Activated CD4-positive, alpha-beta memory T cell treated with anti-CD3 and anti-CD28 coated beads for 36 hours (primary cell): ENCODE results near the gene RAB13. TPM values are rescaled to one million over a fixed set of nuclear protein-coding genes. Genes with fewer than 3 reads are reported as not detected.
A peak's percentile ranks its signal among the peaks of the same experiment; 100 is the strongest.
"Not testable (repeated sequence)": the region's sequence is repeated elsewhere in the genome, so short reads cannot be mapped to it uniquely, and the experiment has no call there.

Experiments used
- CTCF ChIA-PET: fragments of 350-600 bp; sonication (Branson Sonifier 250); formaldehyde crosslinking; loops from one replicate; lab custom pipeline; 2021; ENCODE audit warnings: antibody characterized with exemption, inconsistent platforms; lab: Charles Lee
- POLR2A ChIA-PET: fragments of 350-600 bp; sonication (Branson Sonifier 250); formaldehyde crosslinking; loops from one replicate; lab custom pipeline; 2021; ENCODE audit warnings: antibody characterized with exemption; lab: Charles Lee
- DNase-seq: peaks from one replicate; pipeline ENCODE4 v3.0.0-alpha.2; 2020
- H3K27ac Mint-ChIP-seq: one replicate; pipeline ENCODE4 v1.8.0; 2021; ENCODE audit warnings: mixed read lengths
- H3K27me3 Mint-ChIP-seq: one replicate; pipeline ENCODE4 v1.8.0; 2021; ENCODE audit warnings: mixed read lengths
- H3K36me3 Mint-ChIP-seq: one replicate; pipeline ENCODE4 v1.8.0; 2021; ENCODE audit warnings: mixed read lengths
- H3K4me1 Mint-ChIP-seq: one replicate; pipeline ENCODE4 v1.8.0; 2021; ENCODE audit warnings: low read depth, mixed read lengths
- H3K4me3 Mint-ChIP-seq: one replicate; pipeline ENCODE4 v1.8.0; 2021; ENCODE audit warnings: mild to moderate bottlenecking, mixed read lengths
- H3K9me3 Mint-ChIP-seq: one replicate; pipeline ENCODE4 v1.8.0; 2021; ENCODE audit warnings: mixed read lengths
- intact Hi-C: fragments of 100-400 bp; cut with micrococcal nuclease; formaldehyde crosslinking; loops from one replicate; pipeline ENCODE4 v1.15.1; 2023
- total RNA-seq, 2 experiments: library from RNA; stranded (reverse); gene quantifications; one replicate each; pipeline ENCODE4 v1.2.3, GENCODE V29; 2021

The RAB13 gene
- total RNA-seq, 2 experiments from 2014 or later = 2.9 to 4.1 TPM

DNA sequence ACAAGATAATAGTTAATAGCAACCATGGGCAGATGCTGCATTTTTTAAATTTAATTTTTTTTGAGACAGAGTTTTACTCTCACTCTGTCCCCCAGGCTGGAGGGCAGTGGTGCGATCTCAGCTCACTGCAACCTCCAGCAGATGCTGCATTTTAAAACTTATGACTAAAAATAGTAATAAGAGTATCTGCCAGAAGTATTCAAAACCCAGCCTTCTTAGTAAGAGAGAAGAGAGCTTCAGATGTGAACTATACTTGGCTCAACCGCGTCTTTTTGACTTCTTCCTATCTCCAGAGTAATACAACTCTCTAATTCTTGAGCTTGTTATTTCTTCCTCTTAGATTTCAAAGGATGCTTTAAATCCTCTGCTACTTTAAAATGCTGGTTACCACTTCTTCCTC is 9.1 kb upstream of the RAB13 start:
- CTCF ChIA-PET = interaction anchor here (0.6 kb wide), 1 partner anchor 397 kb away, joined by 3 read pairs; no protein-coding TSS in a partner anchor
- H3K27me3 Mint-ChIP-seq = peaks cover 2% of the 10 kb centered on the region
- intact Hi-C loops = loop anchor here (10.0 kb wide), 1 partner anchor 160 kb away; the partner anchor contains the start of gene NUP210L
- POLR2A ChIA-PET = interaction anchor here (1.2 kb wide), 1 partner anchor 188 kb away, joined by 3 read pairs; no protein-coding TSS in a partner anchor
- no peak overlapping the region for H3K4me3 Mint-ChIP-seq
- H3K36me3 Mint-ChIP-seq = peaks cover 44% of the 10 kb centered on the region
- peaks cover 24% of the 10 kb centered on the region for H3K4me1 Mint-ChIP-seq
- no peak overlapping the region for H3K27ac Mint-ChIP-seq
- DNase-seq = no peak
- H3K9me3 Mint-ChIP-seq = no peaks in the 10 kb centered on the region

DNA sequence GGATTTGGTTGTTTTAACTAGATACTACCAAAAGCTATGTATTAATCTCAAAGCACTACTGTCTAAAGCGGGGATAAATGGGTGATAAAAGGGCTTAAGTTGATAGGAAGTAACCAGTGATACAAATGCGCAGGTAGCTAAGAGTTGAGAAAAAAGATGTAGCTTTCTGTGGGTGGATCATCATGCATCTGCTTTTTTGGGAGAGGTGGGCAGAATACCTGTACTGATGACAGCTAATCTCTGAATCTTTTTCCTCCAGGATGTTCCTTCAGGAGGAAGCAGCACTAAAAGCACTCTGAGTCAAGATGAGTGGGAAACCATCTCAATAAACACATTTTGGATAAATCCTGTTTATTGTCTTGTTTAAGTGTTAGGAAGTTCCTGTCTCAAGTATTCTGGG is 5.7 kb upstream of the RAB13 start:
- Mint-ChIP-seq H3K9me3 (no peaks in the 10 kb centered on the region), H3K4me3 (peak overlapping the region; percentile 97), H3K27ac (peak overlapping the region; percentile 99), H3K36me3 (peaks cover 44% of the 10 kb centered on the region), H3K4me1 (peaks cover 36% of the 10 kb centered on the region), H3K27me3 (peaks cover 2% of the 10 kb centered on the region)
- ChIA-PET CTCF (interaction anchor here (0.6 to 1.9 kb wide), 7 partner anchors 14 to 280 kb away, joined by 3 to 10 read pairs (median 4); partner anchors contain the start of genes DENND4B, JTB and SLC27A3), POLR2A (interaction anchor here (0.7 to 3.1 kb wide), 12 partner anchors 8 to 357 kb away, joined by 3 to 23 read pairs (median 8); partner anchors contain the start of genes CHTOP, CREB3L4, CRTC2 and DENND4B)
- intact Hi-C loops = loop anchor here (2.0 to 10.0 kb wide), 4 partner anchors 163 to 321 kb away; partner anchors contain the start of genes HAX1, ILF2 and NUP210L
- DNase-seq = no peak

DNA sequence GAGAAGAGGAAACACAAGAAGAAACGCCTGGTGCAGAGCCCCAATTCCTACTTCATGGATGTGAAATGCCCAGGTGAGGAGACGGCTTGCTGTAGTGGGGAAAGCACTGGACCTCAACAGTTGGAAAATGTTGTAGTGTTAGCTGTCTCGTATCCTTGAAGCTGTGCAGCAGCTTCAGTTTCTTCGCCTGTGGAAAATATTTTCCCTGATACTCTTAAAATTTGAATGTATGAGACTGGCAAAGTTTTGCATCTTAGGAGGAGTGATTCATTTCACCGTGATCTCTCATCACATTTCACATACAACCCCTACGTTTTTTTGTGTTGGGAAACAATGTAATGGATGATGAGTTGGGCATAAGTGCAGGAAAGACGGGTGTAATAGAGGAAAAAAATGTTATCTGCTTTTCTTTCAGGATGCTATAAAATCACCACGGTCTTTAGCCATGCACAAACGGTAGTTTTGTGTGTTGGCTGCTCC is 5.1 kb upstream of the RAB13 start:
- intact Hi-C loops = loop anchor here (2.0 to 10.0 kb wide), 4 partner anchors 164 to 320 kb away; partner anchors contain the start of genes HAX1, ILF2 and NUP210L
- CTCF ChIA-PET = interaction anchor here (1.0 to 1.9 kb wide), 7 partner anchors 13 to 459 kb away, joined by 3 to 10 read pairs (median 4); partner anchors contain the start of genes DENND4B, GATAD2B, JTB and SLC27A3
- POLR2A ChIA-PET = interaction anchor here (1.0 to 3.1 kb wide), 19 partner anchors 9 to 459 kb away, joined by 3 to 23 read pairs (median 7); partner anchors contain the start of genes CHTOP, CREB3L4, CRTC2 and DENND4B
- Mint-ChIP-seq H3K4me1 (peaks cover 41% of the 10 kb centered on the region), H3K27ac (peak overlapping the region; percentile 99), H3K9me3 (no peaks in the 10 kb centered on the region), H3K27me3 (peaks cover 2% of the 10 kb centered on the region), H3K36me3 (peaks cover 44% of the 10 kb centered on the region), H3K4me3 (peak overlapping the region; percentile 97)
- DNase-seq = no peak

DNA sequence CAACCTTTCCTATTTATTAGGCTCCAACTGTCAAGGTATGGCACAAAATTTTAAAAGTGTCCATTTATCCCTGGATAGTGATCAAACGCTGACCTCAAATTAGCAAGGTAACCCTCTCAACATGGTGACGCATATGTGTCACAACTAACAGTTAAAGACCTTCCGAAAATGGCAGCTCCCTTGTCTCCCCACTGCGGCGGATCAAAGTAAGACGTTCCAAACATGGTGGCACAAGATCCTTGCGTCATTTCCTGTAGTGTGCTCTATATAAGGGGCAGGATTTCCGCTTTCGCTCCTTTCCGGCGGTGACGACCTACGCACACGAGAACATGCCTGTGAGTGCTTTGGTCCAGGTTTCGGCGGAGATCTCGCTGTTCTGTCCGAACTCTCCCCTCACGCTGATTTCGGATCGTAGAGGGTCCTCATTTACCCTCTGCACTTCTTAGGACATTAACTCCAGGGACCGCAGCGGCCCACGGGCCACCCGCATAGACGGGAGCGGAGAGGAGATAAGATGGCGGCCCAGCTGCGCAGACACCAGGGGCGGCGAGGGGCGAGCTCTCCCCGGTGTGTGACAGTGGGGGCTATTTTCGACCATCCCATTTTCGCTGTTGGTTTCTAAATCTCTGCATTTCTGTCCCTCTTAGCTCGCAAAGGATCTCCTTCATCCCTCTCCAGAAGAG is 4.5 kb upstream of the RAB13 start, which contains the start of gene RPS27:
Gene RPS27, plus strand, starts transcription at position 295 of the 683 bp plus-strand sequence. Its CDS starts 35 bp downstream, at position 330.
- intact Hi-C loops = loop anchor here (1.0 to 10.0 kb wide), 10 partner anchors 13 to 320 kb away; partner anchors contain the start of genes CREB3L4, CRTC2, HAX1 and ILF2
- peaks cover 3% of the 10 kb centered on the region for H3K27me3 Mint-ChIP-seq
- H3K4me1 Mint-ChIP-seq = peaks cover 45% of the 10 kb centered on the region
- peak within 1 kb of the TSS; percentile 97 for H3K4me3 Mint-ChIP-seq
- ChIA-PET POLR2A (interaction anchor here (0.5 to 3.1 kb wide), 30 partner anchors 10 to 459 kb away, joined by 3 to 23 read pairs (median 4); partner anchors contain the start of genes CHTOP, CREB3L4, CRTC2 and DENND4B), CTCF (interaction anchor here (1.0 to 1.9 kb wide), 5 partner anchors 13 to 458 kb away, joined by 3 to 10 read pairs (median 4); partner anchors contain the start of genes GATAD2B and JTB)
- H3K36me3 Mint-ChIP-seq = peaks cover 42% of the 10 kb centered on the region
- peak; percentile 93 for DNase-seq
- peak within 1 kb of the TSS; percentile 99 for H3K27ac Mint-ChIP-seq
- H3K9me3 Mint-ChIP-seq = no peaks in the 10 kb centered on the region

DNA sequence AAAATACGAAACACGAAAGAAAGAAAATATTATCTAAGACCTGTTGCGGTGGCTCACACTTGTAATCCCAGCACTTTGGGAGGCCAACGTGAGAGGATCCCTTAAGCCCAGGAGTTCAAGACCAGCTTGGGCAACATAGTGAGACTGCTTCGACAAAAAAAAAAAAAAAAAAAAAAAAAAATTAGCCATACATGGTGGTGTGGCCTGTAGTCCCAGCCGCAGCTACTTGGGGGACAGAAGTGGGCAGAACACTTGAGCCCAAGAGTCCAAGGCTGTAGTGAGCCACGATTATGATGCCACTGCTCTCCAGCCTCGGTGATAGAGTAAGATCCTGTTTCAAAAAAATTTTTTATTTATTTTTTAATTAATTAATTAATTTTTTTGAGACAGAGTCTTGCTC is 1.5 kb upstream of the RAB13 start:
- Mint-ChIP-seq H3K4me1 (peaks cover 42% of the 10 kb centered on the region), H3K27me3 (peaks cover 5% of the 10 kb centered on the region), H3K4me3 (no peak overlapping the region), H3K36me3 (peaks cover 21% of the 10 kb centered on the region), H3K27ac (peak overlapping the region; percentile 76), H3K9me3 (no peaks in the 10 kb centered on the region)
- ChIA-PET CTCF (interaction anchor here (0.6 to 4.2 kb wide), 26 partner anchors 9 to 477 kb away, joined by 3 to 74 read pairs (median 7); partner anchors contain the start of genes CRTC2, DENND4B, GATAD2B and HAX1), POLR2A (interaction anchor here (0.7 to 1.0 kb wide), 3 partner anchors 64 to 310 kb away, joined by 3 read pairs; no protein-coding TSS in a partner anchor)
- intact Hi-C loops = loop anchor here (2.0 kb wide), 2 partner anchors 183 to 415 kb away; no protein-coding TSS in a partner anchor
- DNase-seq = no peak

DNA sequence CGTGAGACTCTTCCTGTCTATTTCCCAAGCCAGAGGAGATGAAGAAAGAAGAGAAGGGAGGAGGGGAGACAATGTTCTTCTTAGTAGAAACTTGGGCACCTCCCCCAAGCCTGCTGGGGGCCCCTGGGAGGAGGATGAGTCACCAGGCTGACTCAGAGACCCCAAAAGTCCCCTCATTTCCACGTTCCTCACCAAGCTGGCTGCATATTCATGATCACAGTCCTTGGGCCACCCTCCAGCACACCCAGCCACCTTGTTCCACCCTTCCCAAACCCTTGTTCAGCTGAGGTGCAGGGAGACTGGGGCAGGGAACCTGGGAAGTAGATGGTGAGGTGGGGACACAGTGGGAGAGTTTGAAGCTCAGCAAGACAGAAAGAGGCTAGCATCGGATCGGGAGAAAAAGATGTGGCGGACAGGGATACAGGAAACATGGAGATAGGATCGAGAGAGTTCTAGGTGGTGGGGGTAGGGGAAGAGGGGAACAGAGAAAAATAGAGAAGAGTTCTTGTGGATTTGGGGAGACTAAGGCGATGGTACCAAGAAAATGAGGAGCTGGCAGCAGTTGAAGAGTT is 712 bp downstream of the RAB13 start:
- no peak overlapping the region for H3K27ac Mint-ChIP-seq
- H3K36me3 Mint-ChIP-seq = no peaks in the 10 kb centered on the region
- POLR2A ChIA-PET = interaction anchor here (0.7 to 1.5 kb wide), 4 partner anchors 18 to 307 kb away, joined by 3 to 6 read pairs (median 3); partner anchors contain the start of genes CREB3L4 and NPR1
- intact Hi-C loops = no loop called here
- no peaks in the 10 kb centered on the region for H3K9me3 Mint-ChIP-seq
- H3K27me3 Mint-ChIP-seq = peaks cover 3% of the 10 kb centered on the region
- DNase-seq = peak; percentile 65
- peaks cover 30% of the 10 kb centered on the region for H3K4me1 Mint-ChIP-seq
- H3K4me3 Mint-ChIP-seq = peak overlapping the region; percentile 43
- CTCF ChIA-PET = interaction anchor here (0.8 to 4.2 kb wide), 13 partner anchors 15 to 475 kb away, joined by 3 to 74 read pairs (median 8); partner anchors contain the start of genes CRTC2, DENND4B, GATAD2B and NPR1

DNA sequence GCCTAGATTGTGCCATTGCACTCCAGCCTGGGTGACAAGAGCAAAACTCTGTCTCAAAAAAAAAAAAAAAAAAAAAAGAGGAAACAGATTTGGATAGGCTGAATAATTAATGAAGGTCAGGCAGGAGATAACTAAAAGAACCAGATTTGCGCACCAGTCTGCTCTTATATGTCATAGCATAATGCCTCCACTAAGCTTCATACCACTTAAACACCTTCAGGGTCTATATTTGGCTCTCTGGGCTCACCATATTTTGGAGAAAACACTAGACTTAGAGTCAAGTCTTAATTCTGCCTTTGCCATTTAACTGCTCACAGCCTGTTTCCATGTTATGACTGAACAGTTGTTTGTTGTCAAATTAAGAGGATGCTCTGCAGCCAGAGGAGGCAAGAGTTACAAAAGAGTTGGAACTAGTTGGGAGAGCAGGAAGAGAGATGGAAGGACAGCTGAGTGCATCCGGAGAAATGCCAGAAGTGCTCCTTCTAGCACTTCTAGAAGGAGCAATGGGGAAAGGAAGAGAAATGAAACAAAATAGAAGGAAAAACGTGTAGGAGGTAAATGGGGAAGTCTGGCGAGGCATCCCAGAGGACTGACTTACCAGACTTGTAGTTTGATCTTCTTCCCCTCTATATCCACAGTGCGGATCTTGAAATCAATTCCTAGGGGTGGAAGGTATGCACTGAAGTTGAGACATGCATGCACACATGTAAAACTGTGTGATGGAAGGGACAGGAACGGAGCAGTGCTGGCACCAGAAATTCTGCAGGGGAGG is 1.8 kb downstream of the RAB13 start:
- no peak for DNase-seq
- Mint-ChIP-seq H3K27ac (no peak overlapping the region), H3K27me3 (peaks cover 3% of the 10 kb centered on the region), H3K4me3 (no peak overlapping the region), H3K36me3 (no peaks in the 10 kb centered on the region), H3K9me3 (no peaks in the 10 kb centered on the region), H3K4me1 (peaks cover 24% of the 10 kb centered on the region)
- intact Hi-C loops = no loop called here
- CTCF ChIA-PET = interaction anchor here (0.8 to 4.2 kb wide), 7 partner anchors 14 to 474 kb away, joined by 3 to 74 read pairs (median 3); partner anchors contain the start of genes CREB3L4 and NPR1
- POLR2A ChIA-PET = interaction anchor here (1.5 kb wide), 1 partner anchor 22 kb away, joined by 3 read pairs; no protein-coding TSS in a partner anchor

DNA sequence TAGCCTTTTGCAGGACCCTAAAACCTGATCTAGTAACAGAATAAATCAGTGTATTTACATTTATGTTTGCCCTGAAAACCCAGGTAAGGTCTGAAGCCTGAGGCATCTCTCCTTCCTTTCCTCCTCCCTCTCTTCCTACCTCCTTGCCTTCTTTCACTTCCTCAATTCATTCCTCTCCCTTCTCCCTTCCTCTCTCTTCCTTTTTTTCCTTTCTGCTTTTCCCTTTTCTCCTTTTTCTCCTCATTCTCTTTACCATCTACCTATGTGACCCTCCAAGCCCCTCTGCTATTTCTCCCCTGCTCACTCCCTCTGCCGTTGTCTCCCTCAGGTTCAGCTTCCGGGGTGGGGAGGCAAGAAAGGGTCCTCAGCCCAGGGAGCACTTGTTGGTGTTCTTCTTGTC is 4.4 kb downstream of the RAB13 start:
- POLR2A ChIA-PET, DNase-seq, H3K36me3 Mint-ChIP-seq, intact Hi-C loops, H3K27ac Mint-ChIP-seq, CTCF ChIA-PET, H3K4me3 Mint-ChIP-seq, H3K9me3 Mint-ChIP-seq, H3K27me3 Mint-ChIP-seq: not testable (repeated sequence)
- H3K4me1 Mint-ChIP-seq = peaks cover 28% of the 10 kb centered on the region

DNA sequence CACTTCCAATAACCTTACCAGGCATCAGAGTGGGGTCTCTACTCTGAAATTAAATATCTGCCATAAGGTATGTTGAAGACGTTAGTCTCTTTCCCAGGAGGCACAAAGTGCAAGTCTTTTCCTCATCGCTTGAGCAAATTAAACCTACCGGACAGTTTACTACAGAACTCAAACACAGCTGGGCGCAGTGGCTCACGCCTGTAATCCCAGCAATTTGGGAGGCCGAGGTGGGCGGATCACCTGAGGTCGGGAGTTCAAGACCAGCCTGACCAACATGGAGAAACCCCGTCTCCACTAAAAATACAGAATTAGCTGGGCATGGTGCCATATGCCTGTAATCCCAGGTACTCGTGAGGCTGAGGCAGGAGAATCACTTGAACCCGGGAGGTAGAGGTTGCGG is 7.0 kb downstream of the RAB13 start:
- H3K27ac Mint-ChIP-seq, H3K27me3 Mint-ChIP-seq: not testable (repeated sequence)
- CTCF ChIA-PET = interaction anchor here (2.1 to 3.4 kb wide), 4 partner anchors 8 to 182 kb away, joined by 10 to 44 read pairs (median 23); partner anchors contain the start of genes CREB3L4, RAB13 and RPS27

DNA sequence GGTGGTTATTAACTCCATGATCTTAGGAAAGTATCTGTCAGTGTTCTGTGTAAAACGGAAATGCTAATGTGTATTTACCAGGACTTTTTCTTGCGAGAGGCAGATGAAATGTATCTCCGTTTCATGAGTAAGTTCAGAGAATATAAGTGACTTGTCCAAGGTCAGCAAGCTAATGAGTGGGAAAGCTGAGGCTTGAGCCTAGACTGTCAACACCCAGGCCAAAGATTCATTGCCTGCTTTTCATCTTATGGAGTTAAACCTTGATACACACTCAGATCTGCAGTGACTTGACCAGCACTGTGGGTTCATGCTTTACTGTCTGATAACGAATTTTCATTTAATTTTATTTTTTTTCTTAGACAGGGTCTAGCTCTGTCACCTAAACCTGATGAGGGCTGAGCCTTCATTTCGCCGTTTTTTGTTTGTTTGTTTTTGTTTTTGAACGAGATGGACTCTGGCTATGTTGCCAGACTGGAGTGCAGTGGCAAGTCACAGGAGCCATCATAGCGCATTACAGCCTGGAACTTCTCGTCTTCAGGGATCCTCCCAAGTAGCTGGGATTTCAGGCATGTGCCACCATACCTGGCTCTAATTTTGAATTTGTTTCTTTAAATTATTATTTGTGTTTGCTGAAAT is 7.7 kb downstream of the RAB13 start:
- peak overlapping the region; percentile 97 for H3K27ac Mint-ChIP-seq
- CTCF ChIA-PET = interaction anchor here (0.6 to 3.4 kb wide), 8 partner anchors 8 to 181 kb away, joined by 3 to 44 read pairs (median 8); partner anchors contain the start of genes CREB3L4, DENND4B, RAB13 and RPS27
- no peaks in the 10 kb centered on the region for H3K27me3 Mint-ChIP-seq
- H3K9me3 Mint-ChIP-seq = no peaks in the 10 kb centered on the region
- POLR2A ChIA-PET = interaction anchor here (0.6 to 5.0 kb wide), 11 partner anchors 8 to 344 kb away, joined by 3 to 79 read pairs (median 8); partner anchors contain the start of genes CHTOP, CREB3L4, GATAD2B and ILF2
- intact Hi-C loops = no loop called here
- peaks cover 30% of the 10 kb centered on the region for H3K36me3 Mint-ChIP-seq
- peak overlapping the region; percentile 90 for H3K4me3 Mint-ChIP-seq
- peaks cover 27% of the 10 kb centered on the region for H3K4me1 Mint-ChIP-seq
- DNase-seq = no peak

More for the DNA sequence above, 7.0 kb downstream of the RAB13 start:
- DNase-seq, intact Hi-C loops, H3K9me3 Mint-ChIP-seq: not testable (repeated sequence)
- POLR2A ChIA-PET = interaction anchor here (0.6 to 5.0 kb wide), 4 partner anchors 11 to 443 kb away, joined by 3 to 79 read pairs (median 21); partner anchors contain the start of genes CREB3L4, RPS27, S100A6 and SLC39A1
- H3K4me3 Mint-ChIP-seq = peak overlapping the region; percentile 90
- peaks cover 26% of the 10 kb centered on the region for H3K36me3 Mint-ChIP-seq
- peaks cover 27% of the 10 kb centered on the region for H3K4me1 Mint-ChIP-seq
